ENCODE data around the gene DAND5. TPM values are rescaled to one million over a fixed set of nuclear protein-coding genes. Genes with fewer than 3 reads are reported as not detected.
A peak's percentile ranks its signal among the peaks of the same experiment; 100 is the strongest.
"Not testable (repeated sequence)": the region's sequence is repeated elsewhere in the genome, so short reads cannot be mapped to it uniquely, and the experiment has no call there.

DAND5 gene
- total RNA-seq, 2 experiments from 2014 or later: not detected

DNA sequence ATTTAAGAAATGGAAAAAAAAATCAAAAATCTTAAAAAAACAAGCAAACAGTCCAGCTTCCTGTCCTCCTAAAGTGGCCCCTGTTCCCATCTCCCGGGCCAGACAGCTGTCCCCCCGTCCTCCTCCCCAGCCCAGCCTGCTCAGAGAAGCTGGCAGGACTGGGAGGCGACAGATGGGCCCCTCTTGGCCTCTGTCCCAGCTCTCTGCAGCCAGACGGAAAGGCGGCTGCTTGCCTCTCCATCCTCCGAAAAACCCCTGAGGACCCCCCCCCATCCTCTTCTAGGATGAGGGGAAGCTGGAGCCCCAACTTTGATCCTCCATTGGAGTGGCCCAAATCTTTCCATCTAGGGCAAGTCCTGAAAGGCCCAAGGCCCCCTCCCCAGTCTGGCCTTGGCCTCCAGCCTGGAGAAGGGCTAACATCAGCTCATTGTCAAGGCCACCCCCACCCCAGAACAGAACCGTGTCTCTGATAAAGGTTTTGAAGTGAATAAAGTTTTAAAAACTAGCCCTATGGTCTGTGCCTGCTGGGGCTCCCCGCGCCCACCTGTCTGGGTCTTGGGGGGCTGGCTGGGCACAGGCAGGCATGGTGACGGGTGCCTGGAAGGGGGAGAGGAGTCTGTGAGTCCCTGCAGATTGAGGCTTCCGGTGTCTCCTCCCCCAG is 16.1 kb upstream of the DAND5 start:
- Mint-ChIP-seq H3K4me1 (ENCODE audit: low read depth) (peaks cover 35% of the 10 kb centered on the region), H3K9me3 (no peaks in the 10 kb centered on the region), H3K27me3 (no peaks in the 10 kb centered on the region), H3K4me3 (no peak overlapping the region), H3K36me3 (ENCODE audit: low read depth) (peaks cover 58% of the 10 kb centered on the region), H3K27ac (peak overlapping the region; percentile 83)
- DNase-seq (no peak), ATAC-seq (no peak)
- intact Hi-C loops (cut with micrococcal nuclease): no loop called here
- ChIA-PET POLR2A (interaction anchor here (1.3 to 3.1 kb wide), 5 partner anchors 11 to 20 kb away, joined by 4 to 13 read pairs (median 8); partner anchors contain the start of gene FARSA), CTCF (interaction anchor here (6.0 kb wide), 1 partner anchor 12 kb away, joined by 51 read pairs; no protein-coding TSS in a partner anchor)
- TF ChIP-seq, protein P1, sequence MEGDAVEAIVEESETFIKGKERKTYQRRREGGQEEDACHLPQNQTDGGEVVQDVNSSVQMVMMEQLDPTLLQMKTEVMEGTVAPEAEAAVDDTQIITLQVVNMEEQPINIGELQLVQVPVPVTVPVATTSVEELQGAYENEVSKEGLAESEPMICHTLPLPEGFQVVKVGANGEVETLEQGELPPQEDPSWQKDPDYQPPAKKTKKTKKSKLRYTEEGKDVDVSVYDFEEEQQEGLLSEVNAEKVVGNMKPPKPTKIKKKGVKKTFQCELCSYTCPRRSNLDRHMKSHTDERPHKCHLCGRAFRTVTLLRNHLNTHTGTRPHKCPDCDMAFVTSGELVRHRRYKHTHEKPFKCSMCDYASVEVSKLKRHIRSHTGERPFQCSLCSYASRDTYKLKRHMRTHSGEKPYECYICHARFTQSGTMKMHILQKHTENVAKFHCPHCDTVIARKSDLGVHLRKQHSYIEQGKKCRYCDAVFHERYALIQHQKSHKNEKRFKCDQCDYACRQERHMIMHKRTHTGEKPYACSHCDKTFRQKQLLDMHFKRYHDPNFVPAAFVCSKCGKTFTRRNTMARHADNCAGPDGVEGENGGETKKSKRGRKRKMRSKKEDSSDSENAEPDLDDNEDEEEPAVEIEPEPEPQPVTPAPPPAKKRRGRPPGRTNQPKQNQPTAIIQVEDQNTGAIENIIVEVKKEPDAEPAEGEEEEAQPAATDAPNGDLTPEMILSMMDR (IDR thresholded peaks at IDR 0.05): no peak

DNA sequence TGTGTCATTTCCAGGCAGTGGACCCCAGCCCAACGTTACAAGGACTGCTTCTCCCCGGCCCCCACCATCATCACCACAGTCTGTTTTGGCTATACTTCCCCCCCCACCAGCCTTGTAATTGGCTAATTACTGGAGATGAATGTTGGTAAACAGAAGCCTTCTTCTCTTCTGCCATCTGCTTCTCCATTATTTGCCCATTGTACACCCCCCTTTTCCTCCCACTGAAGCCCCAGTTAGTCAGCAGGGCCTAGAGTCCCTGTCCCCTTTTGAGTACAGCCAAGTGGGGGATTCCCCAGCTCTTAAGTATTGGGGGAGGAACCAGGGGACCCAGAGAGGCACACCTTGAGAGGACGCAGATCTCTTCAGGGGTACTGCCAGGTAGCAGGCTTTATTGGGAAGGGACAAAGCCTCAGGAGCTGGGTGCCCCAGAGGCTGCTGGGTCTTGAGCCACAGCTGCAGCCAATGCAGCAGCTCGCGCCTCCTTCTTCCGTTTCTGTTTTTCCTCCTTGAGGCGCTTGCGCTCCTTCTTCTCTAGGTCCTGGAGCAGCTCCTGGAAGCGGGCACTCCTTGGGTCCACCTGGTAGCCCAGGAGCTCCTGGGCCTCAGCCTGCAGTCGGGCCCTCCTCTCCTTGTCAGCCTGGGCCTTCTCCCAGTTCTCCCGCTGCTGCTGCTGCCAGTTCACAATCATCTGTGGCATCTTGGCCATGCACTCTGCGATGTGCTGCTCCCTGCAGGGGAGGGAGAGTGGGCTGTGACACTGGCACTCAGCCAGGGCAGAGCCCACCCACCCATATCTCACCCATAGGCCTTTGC is 15.4 kb upstream of the DAND5 start:
- TF ChIP-seq, protein P1 (IDR thresholded peaks at IDR 0.05): no peak
- no peaks in the 10 kb centered on the region for H3K9me3 Mint-ChIP-seq
- peak; percentile 24 for ATAC-seq
- H3K36me3 Mint-ChIP-seq (ENCODE audit: low read depth): peaks cover 55% of the 10 kb centered on the region
- H3K27ac Mint-ChIP-seq: peak overlapping the region; percentile 90
- POLR2A ChIA-PET: interaction anchor here (1.3 to 3.4 kb wide), 5 partner anchors 10 to 16 kb away, joined by 4 to 17 read pairs (median 8); partner anchors contain the start of gene CALR
- H3K4me3 Mint-ChIP-seq: peak overlapping the region; percentile 78
- peaks cover 32% of the 10 kb centered on the region for H3K4me1 Mint-ChIP-seq (ENCODE audit: low read depth)
- no peaks in the 10 kb centered on the region for H3K27me3 Mint-ChIP-seq
- intact Hi-C loops (cut with micrococcal nuclease): no loop called here
- CTCF ChIA-PET: interaction anchor here (1.2 to 6.0 kb wide), 2 partner anchors 10 to 11 kb away, joined by 3 to 51 read pairs; no protein-coding TSS in a partner anchor
- DNase-seq: peak; percentile 43

DNA sequence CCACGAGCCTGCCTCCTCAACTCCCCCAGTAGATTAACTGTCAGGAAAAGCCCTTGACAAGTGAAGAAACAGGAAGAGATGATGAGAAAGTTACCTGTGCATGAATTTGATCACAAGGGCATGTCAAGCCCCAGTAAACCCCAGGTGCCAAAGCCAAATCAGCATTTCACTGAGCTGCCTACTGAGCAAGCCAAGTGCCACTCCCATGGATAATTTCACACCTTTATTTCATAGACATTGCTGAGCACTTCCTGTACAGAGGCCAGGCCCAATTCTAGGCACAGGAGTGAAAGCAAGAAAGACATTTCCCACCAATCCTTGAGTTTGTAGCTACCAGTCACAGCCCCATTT is 14.8 kb upstream of the DAND5 start:
- H3K36me3 Mint-ChIP-seq (ENCODE audit: low read depth): peaks cover 52% of the 10 kb centered on the region
- H3K4me1 Mint-ChIP-seq (ENCODE audit: low read depth): peaks cover 34% of the 10 kb centered on the region
- H3K4me3 Mint-ChIP-seq: peak overlapping the region; percentile 78

DNA sequence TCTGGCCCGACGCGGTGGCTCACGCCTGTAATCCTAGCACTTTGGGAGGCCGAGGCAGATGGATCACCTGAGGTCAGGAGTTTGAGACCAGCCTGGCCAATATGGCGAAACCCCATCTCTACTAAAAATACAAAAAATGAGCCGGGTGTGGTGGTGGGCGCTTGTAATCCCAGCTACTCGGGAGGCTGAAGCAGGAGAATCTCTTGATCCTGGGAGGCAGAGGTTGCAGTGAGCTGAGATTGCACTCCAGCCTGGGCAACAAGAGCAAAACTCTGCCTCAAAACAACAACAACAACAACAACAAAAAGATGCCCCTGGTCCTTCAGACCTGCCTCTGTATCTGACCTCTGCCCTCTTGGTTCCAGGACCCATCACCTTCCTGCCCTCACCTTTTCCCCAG is 13.8 kb upstream of the DAND5 start:
- peaks cover 44% of the 10 kb centered on the region for H3K36me3 Mint-ChIP-seq (ENCODE audit: low read depth)
- H3K9me3 Mint-ChIP-seq; intact Hi-C loops (cut with micrococcal nuclease): not testable (repeated sequence)

More for the DNA sequence above, 14.8 kb upstream of the DAND5 start:
- no peaks in the 10 kb centered on the region for H3K9me3 Mint-ChIP-seq
- ChIA-PET CTCF (interaction anchor here (1.0 to 6.0 kb wide), 4 partner anchors 9 to 107 kb away, joined by 3 to 51 read pairs (median 4); no protein-coding TSS in a partner anchor), POLR2A (interaction anchor here (1.4 to 3.5 kb wide), 6 partner anchors 8 to 17 kb away, joined by 4 to 30 read pairs (median 10); partner anchors contain the start of genes CALR and RAD23A)
- intact Hi-C loops (cut with micrococcal nuclease): no loop called here
- DNase-seq: no peak
- peak; percentile 15 for ATAC-seq
- H3K27me3 Mint-ChIP-seq: no peaks in the 10 kb centered on the region
- H3K27ac Mint-ChIP-seq: peak overlapping the region; percentile 90
- TF ChIP-seq, protein P1 (IDR thresholded peaks at IDR 0.05): no peak

DNA sequence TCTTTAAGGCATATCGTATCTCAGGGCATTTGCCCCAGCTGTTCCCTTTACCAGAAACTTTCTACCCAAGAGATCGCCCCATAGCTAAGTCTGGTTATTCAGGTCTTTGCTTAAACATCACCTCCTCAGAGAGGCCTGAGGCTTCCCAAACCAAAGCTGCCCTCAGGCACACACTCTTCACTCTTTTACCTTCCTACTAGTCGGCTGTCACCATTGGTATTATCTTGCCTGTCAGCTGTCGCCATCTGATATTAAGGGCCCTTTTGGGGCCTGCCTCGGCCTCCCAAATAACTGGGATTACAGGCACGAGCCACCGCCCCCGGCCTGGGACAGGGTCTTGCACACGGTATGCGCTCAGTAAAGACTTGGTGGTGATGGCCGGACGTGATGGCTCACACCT is 13.4 kb upstream of the DAND5 start:
- H3K27ac Mint-ChIP-seq: peak overlapping the region; percentile 90
- ATAC-seq (no peak), DNase-seq (no peak)
- peaks cover 40% of the 10 kb centered on the region for H3K36me3 Mint-ChIP-seq (ENCODE audit: low read depth)
- no peaks in the 10 kb centered on the region for H3K9me3 Mint-ChIP-seq
- TF ChIP-seq, protein P1 (IDR thresholded peaks at IDR 0.05): no peak
- H3K4me3 Mint-ChIP-seq: peak overlapping the region; percentile 78
- H3K4me1 Mint-ChIP-seq (ENCODE audit: low read depth): peaks cover 36% of the 10 kb centered on the region
- CTCF ChIA-PET: interaction anchor here (1.0 to 6.0 kb wide), 4 partner anchors 9 to 71 kb away, joined by 3 to 51 read pairs (median 4); partner anchors contain the start of gene GCDH
- intact Hi-C loops (cut with micrococcal nuclease): no loop called here
- no peaks in the 10 kb centered on the region for H3K27me3 Mint-ChIP-seq
- POLR2A ChIA-PET: interaction anchor here (0.7 to 3.5 kb wide), 8 partner anchors 9 to 65 kb away, joined by 3 to 30 read pairs (median 4); partner anchors contain the start of genes CALR, FARSA, GCDH and RAD23A

More for the DNA sequence above, 13.8 kb upstream of the DAND5 start:
- ChIA-PET POLR2A (interaction anchor here (0.9 to 3.5 kb wide), 7 partner anchors 9 to 39 kb away, joined by 3 to 30 read pairs (median 7); partner anchors contain the start of genes CALR, FARSA and RAD23A), CTCF (interaction anchor here (1.0 to 6.0 kb wide), 5 partner anchors 10 to 106 kb away, joined by 3 to 51 read pairs (median 4); partner anchors contain the start of gene GCDH)
- Mint-ChIP-seq H3K27ac (peak overlapping the region; percentile 90), H3K4me1 (ENCODE audit: low read depth) (peaks cover 36% of the 10 kb centered on the region), H3K4me3 (peak overlapping the region; percentile 78)
- not testable (repeated sequence) for DNase-seq, H3K27me3 Mint-ChIP-seq, ATAC-seq

All from activated CD8-positive, alpha-beta T cell treated with anti-CD3 and anti-CD28 coated beads for 36 hours (primary cell).